Measurements from ENCODE around the gene PNPLA4.
A peak's percentile ranks its signal among the peaks of the same experiment; 100 is the strongest.

The PNPLA4 gene

GRCh38 chrX:7934026-7934425, 6.8 kb upstream of the PNPLA4 start:
- H3K9ac ChIP-seq (ENCODE audit: low read depth, low read length) = no peak overlapping the region
- 100% methylated on average over 2 of the region's 2 CpGs for WGBS
- H3K9me3 ChIP-seq (ENCODE audit: insufficient read depth, low read depth, low read length) = no peaks in the 10 kb centered on the region
- no peak overlapping the region for H3K4me3 ChIP-seq (ENCODE audit: low read length)
- no peaks in the 10 kb centered on the region for H3K36me3 ChIP-seq (ENCODE audit: insufficient read depth, low read length)
- H3K4me1 ChIP-seq (ENCODE audit: insufficient read depth, low read length) = no peaks in the 10 kb centered on the region
- H3K27ac ChIP-seq (ENCODE audit: low read depth, low read length) = no peak overlapping the region
- H3K27me3 ChIP-seq (ENCODE audit: insufficient read depth, low read length) = no peaks in the 10 kb centered on the region

DNA sequence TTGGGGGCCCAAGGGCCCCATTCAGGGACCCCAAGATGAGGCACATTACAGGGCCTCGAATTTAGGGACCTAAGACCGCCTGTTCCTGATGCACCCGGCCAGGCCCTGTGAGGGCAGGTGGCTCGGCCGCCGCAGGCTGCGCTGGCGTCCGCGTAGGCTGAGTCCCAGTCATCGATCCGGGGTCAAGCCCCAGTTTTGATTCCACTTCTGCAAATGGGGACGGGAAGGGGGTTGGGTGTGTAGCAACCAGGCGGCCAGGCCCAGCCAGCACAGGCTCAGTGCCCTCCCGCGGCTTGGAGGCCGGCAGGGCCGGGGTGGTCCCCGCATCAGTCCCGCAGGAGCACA, 327 bp downstream of the PNPLA4 start:
- H3K9me3 ChIP-seq (ENCODE audit: insufficient read depth, low read depth, low read length) = no peaks in the 10 kb centered on the region
- H3K9ac ChIP-seq (ENCODE audit: low read depth, low read length) = peak overlapping the region; percentile 85

DNA sequence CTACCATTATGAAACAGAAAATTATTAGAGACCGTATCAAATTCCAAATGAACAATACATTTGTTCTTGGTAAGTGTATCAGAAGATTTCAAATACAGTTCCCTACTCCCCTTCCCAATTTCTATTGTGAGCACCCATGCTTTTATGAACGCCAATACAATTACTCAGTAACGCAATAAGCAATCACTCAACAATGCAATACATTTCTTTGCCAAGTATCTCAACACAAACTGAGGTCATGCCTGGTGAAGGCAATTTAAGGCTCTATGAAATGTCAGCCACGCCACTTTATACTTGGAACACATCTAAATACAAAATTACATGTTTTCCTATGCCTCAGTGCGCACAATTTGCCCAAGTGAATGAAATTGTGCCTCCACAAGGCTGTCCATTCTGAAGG, 712 bp downstream of the PNPLA4 start:
- Histone ChIP-seq H3K9me3 (ENCODE audit: insufficient read depth, low read depth, low read length) (no peaks in the 10 kb centered on the region), H3K36me3 (ENCODE audit: insufficient read depth, low read length) (peaks cover 8% of the 10 kb centered on the region; the same call in 1 of the 2 replicates), H3K9ac (ENCODE audit: low read depth, low read length) (peak overlapping the region; percentile 85), H3K27ac (ENCODE audit: low read depth, low read length) (peak overlapping the region; percentile 88; the same call in 1 of the 2 replicates), H3K4me1 (ENCODE audit: insufficient read depth, low read length) (no peaks in the 10 kb centered on the region), H3K27me3 (ENCODE audit: insufficient read depth, low read length) (no peaks in the 10 kb centered on the region), H3K4me3 (ENCODE audit: low read length) (peak overlapping the region; percentile 98)
- WGBS = 90% methylated on average over 4 of the region's 5 CpGs

More for the DNA sequence above, 327 bp downstream of the PNPLA4 start:
- 9% methylated on average over 20 of the region's 20 CpGs for WGBS
- no peaks in the 10 kb centered on the region for H3K4me1 ChIP-seq (ENCODE audit: insufficient read depth, low read length)
- H3K4me3 ChIP-seq (ENCODE audit: low read length) = peak overlapping the region; percentile 98
- peak overlapping the region; percentile 88 for H3K27ac ChIP-seq (ENCODE audit: low read depth, low read length)
- peaks cover 6% of the 10 kb centered on the region; the same call in 1 of the 2 replicates for H3K36me3 ChIP-seq (ENCODE audit: insufficient read depth, low read length)
- H3K27me3 ChIP-seq (ENCODE audit: insufficient read depth, low read length) = no peaks in the 10 kb centered on the region

DNA sequence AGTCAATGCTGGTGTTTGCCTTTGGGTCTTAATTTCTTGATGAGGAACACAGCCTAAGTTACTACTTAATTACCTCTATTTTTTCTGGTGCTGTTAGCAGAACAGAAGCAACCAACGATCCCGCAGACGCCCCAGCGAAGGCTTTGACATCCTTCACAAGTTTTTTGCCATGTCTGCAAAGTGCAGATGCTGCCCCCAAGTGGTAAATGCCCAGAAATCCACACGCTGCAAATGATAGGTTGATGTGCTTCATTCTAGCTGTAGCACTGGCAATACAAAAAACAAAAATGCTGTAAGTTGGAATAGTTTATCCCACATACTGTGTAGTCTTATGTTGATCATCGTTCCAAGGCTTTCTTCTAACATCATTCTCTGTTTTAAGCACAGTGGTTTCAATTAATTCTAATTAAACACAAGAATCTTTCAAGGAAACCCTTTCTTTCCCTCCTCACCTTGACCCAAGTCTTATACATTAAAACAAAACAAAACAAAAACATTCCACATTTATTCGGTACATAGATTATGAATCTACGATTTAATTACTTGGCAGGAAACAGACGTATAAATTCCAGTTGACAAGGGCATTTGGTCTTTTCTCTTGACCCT, 1.2 kb downstream of the PNPLA4 start:
- Histone ChIP-seq H3K9me3 (ENCODE audit: insufficient read depth, low read depth, low read length) (no peaks in the 10 kb centered on the region), H3K36me3 (ENCODE audit: insufficient read depth, low read length) (peaks cover 11% of the 10 kb centered on the region; the same call in 1 of the 2 replicates), H3K27ac (ENCODE audit: low read depth, low read length) (no peak overlapping the region), H3K4me1 (ENCODE audit: insufficient read depth, low read length) (no peaks in the 10 kb centered on the region), H3K27me3 (ENCODE audit: insufficient read depth, low read length) (no peaks in the 10 kb centered on the region), H3K4me3 (ENCODE audit: low read length) (peak overlapping the region; percentile 98; the same call in 1 of the 2 replicates), H3K9ac (ENCODE audit: low read depth, low read length) (no peak overlapping the region)
- WGBS = 39% methylated on average over 8 of the region's 9 CpGs

GRCh38 chrX:7921750-7922149, 5.5 kb downstream of the PNPLA4 start:
- no peak overlapping the region for H3K9ac ChIP-seq (ENCODE audit: low read depth, low read length)
- H3K9me3 ChIP-seq (ENCODE audit: insufficient read depth, low read depth, low read length) = no peaks in the 10 kb centered on the region
- 95% methylated on average over 11 of the region's 12 CpGs for WGBS
- no peaks in the 10 kb centered on the region for H3K27me3 ChIP-seq (ENCODE audit: insufficient read depth, low read length)
- H3K36me3 ChIP-seq (ENCODE audit: insufficient read depth, low read length) = peaks cover 21% of the 10 kb centered on the region
- H3K4me3 ChIP-seq (ENCODE audit: low read length) = no peak overlapping the region
- no peaks in the 10 kb centered on the region for H3K4me1 ChIP-seq (ENCODE audit: insufficient read depth, low read length)
- no peak overlapping the region for H3K27ac ChIP-seq (ENCODE audit: low read depth, low read length)

DNA sequence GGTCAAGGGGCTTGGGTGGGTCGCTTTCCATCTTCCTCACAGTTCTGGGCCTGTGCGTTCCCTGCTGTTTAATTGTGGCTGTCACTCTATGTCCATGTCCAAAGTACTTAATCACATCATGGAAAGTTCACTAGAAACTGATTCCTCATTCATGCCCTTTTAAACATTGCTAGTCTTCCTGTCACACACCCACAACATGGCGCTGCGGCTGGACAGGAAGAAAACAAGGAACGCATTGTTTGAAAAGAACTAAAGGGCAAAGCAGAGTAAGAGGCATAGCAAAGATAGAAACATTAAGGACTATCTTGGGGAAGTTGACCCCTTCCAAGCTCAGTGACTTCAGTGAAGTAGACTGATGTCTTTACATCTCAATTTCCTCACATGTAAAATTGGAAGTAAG, 18.4 kb downstream of the PNPLA4 start:
- Histone ChIP-seq H3K36me3 (ENCODE audit: insufficient read depth, low read length) (peaks cover 7% of the 10 kb centered on the region; the same call in 1 of the 2 replicates), H3K9ac (ENCODE audit: low read depth, low read length) (no peak overlapping the region), H3K4me3 (ENCODE audit: low read length) (no peak overlapping the region), H3K9me3 (ENCODE audit: insufficient read depth, low read depth, low read length) (no peaks in the 10 kb centered on the region), H3K27me3 (ENCODE audit: insufficient read depth, low read length) (no peaks in the 10 kb centered on the region), H3K4me1 (ENCODE audit: insufficient read depth, low read length) (no peaks in the 10 kb centered on the region), H3K27ac (ENCODE audit: low read depth, low read length) (no peak overlapping the region)
- 90% methylated on average over 5 of the region's 5 CpGs for WGBS

DNA sequence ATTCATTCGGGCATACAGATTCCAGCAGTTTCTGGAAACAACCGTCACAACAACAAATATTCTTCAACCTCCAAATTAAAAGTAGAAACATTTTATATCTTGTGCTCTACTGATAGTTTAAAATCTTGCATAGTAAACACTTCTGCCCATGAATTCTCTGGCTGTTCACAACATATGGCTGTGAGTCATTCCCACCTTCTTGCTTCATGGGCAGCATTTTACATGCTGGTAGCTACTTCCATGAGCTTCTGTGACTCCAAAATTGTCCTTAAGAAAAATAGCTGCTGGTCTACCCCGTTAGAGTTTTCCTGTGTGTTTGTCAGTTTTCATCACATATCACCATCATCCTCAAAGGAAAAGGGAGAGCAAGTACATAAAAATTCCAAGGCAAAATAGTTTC, 22.7 kb downstream of the PNPLA4 start:
- 90% methylated on average over 3 of the region's 3 CpGs for WGBS
- Histone ChIP-seq H3K4me1 (ENCODE audit: insufficient read depth, low read length) (no peaks in the 10 kb centered on the region), H3K36me3 (ENCODE audit: insufficient read depth, low read length) (peaks cover 10% of the 10 kb centered on the region; the same call in 1 of the 2 replicates), H3K4me3 (ENCODE audit: low read length) (no peak overlapping the region), H3K9ac (ENCODE audit: low read depth, low read length) (no peak overlapping the region), H3K27ac (ENCODE audit: low read depth, low read length) (no peak overlapping the region), H3K9me3 (ENCODE audit: insufficient read depth, low read depth, low read length) (no peaks in the 10 kb centered on the region), H3K27me3 (ENCODE audit: insufficient read depth, low read length) (no peaks in the 10 kb centered on the region)

DNA sequence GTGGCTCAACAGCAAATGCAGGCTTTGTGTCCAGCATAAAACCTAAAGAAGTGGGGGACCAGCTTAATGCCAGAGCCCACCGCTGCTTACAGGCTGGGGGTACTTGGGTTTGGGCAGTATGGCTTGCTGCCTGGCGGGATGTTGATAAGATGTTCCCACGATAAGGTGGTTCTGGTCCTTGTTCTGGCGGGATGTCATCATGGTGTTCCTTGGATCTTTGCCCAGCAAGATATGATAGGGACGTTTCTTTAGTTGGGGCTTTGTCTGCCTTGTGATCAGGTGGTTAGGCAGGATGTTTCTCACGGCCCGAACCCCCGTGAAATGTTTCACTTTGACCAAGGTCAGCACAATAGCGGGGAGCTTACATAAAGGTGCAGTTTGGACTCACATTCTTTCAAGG, 35.3 kb downstream of the PNPLA4 start:
- Histone ChIP-seq H3K27me3 (ENCODE audit: insufficient read depth, low read length) (no peaks in the 10 kb centered on the region), H3K27ac (ENCODE audit: low read depth, low read length) (no peak overlapping the region), H3K36me3 (ENCODE audit: insufficient read depth, low read length) (no peaks in the 10 kb centered on the region), H3K9me3 (ENCODE audit: insufficient read depth, low read depth, low read length) (no peaks in the 10 kb centered on the region), H3K9ac (ENCODE audit: low read depth, low read length) (no peak overlapping the region), H3K4me1 (ENCODE audit: insufficient read depth, low read length) (no peaks in the 10 kb centered on the region), H3K4me3 (ENCODE audit: low read length) (no peak overlapping the region)
- WGBS = 90% methylated on average over 9 of the region's 9 CpGs

- no peaks in the 10 kb centered on the region for H3K4me1 ChIP-seq (ENCODE audit: insufficient read depth, low read length)
- no peaks in the 10 kb centered on the region for H3K27me3 ChIP-seq (ENCODE audit: insufficient read depth, low read length)
- no peaks in the 10 kb centered on the region for H3K36me3 ChIP-seq (ENCODE audit: insufficient read depth, low read length)
- H3K9me3 ChIP-seq (ENCODE audit: insufficient read depth, low read depth, low read length) = no peaks in the 10 kb centered on the region
- no peak overlapping the region for H3K27ac ChIP-seq (ENCODE audit: low read depth, low read length)
- no peak overlapping the region for H3K9ac ChIP-seq (ENCODE audit: low read depth, low read length)
- WGBS = no CpG with 5 or more reads among the region's 2 CpGs
- no peak overlapping the region for H3K4me3 ChIP-seq (ENCODE audit: low read length)
Measured at GRCh38 chrX:7889680-7890079, 37.5 kb downstream of the PNPLA4 start.

DNA sequence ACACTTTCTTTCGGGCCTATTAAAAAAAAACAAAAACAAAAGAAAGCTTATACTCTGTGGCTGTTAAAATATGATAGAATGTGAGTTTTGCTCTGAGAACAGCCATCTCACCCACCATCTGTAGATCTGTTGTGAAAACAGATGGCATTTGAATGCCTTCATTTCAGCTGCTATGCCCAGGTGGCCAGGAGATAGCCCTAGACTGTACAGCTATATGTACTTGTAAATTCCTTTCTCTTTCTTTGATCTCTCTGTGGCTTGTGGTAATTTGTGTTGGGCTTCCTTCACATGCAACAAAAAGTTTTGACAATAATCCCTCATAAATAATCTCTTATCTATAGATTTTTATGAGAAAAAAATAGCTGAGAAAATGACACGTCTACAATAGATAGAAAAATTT, 38.1 kb downstream of the PNPLA4 start:
- no peaks in the 10 kb centered on the region for H3K27me3 ChIP-seq (ENCODE audit: insufficient read depth, low read length)
- H3K9me3 ChIP-seq (ENCODE audit: insufficient read depth, low read depth, low read length) = no peaks in the 10 kb centered on the region
- H3K27ac ChIP-seq (ENCODE audit: low read depth, low read length) = no peak overlapping the region
- no peak overlapping the region for H3K4me3 ChIP-seq (ENCODE audit: low read length)
- no peak overlapping the region for H3K9ac ChIP-seq (ENCODE audit: low read depth, low read length)
- H3K4me1 ChIP-seq (ENCODE audit: insufficient read depth, low read length) = no peaks in the 10 kb centered on the region
- WGBS = no CpG with 5 or more reads among the region's 2 CpGs
- H3K36me3 ChIP-seq (ENCODE audit: insufficient read depth, low read length) = no peaks in the 10 kb centered on the region

GRCh38 chrX:7876957-7877356, 50.3 kb downstream of the PNPLA4 start:
- Histone ChIP-seq H3K4me3 (ENCODE audit: low read length) (no peak overlapping the region), H3K27me3 (ENCODE audit: insufficient read depth, low read length) (no peaks in the 10 kb centered on the region), H3K9me3 (ENCODE audit: insufficient read depth, low read depth, low read length) (no peaks in the 10 kb centered on the region), H3K4me1 (ENCODE audit: insufficient read depth, low read length) (no peaks in the 10 kb centered on the region), H3K9ac (ENCODE audit: low read depth, low read length) (no peak overlapping the region), H3K27ac (ENCODE audit: low read depth, low read length) (no peak overlapping the region), H3K36me3 (ENCODE audit: insufficient read depth, low read length) (no peaks in the 10 kb centered on the region)
- 89% methylated on average over 2 of the region's 2 CpGs for WGBS

- Histone ChIP-seq H3K9ac (ENCODE audit: low read depth, low read length) (no peak overlapping the region), H3K36me3 (ENCODE audit: insufficient read depth, low read length) (no peaks in the 10 kb centered on the region), H3K4me3 (ENCODE audit: low read length) (no peak overlapping the region), H3K9me3 (ENCODE audit: insufficient read depth, low read depth, low read length) (no peaks in the 10 kb centered on the region), H3K27ac (ENCODE audit: low read depth, low read length) (no peak overlapping the region), H3K4me1 (ENCODE audit: insufficient read depth, low read length) (no peaks in the 10 kb centered on the region), H3K27me3 (ENCODE audit: insufficient read depth, low read length) (no peaks in the 10 kb centered on the region)
- WGBS = 98% methylated on average over 4 of the region's 4 CpGs
Measured at GRCh38 chrX:7872042-7872441, 55.2 kb downstream of the PNPLA4 start.
